ENCODE data around the gene NGEF.

DNA sequence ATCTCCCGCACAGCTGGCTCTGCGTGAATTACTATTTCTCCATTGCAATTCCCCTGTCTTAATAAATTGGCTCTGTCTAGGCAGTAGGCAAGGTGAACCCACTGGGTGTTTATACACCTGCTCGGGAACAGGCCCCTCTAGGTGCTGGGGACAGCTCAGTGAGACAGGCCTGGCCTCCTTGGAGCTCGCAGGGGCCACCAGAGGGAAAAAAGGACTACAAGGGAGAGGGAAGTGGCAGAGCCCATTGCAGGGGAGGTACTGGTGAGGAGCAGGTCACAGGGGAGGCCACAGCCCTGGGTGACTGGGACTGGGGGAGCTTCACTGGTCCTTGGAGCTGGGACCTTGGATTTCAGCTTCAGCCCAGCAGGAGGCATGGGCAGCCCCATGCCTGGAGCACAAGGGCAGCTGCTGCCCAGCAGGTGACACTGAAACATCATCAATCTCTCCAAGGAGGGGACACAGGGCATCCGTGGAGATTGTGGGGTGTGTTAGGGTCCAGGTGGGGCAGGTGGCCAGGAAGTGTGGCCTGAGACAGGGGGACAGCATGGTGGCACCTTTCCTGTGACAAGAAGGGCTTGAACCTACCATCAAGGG lies 31.2 kb downstream of the NGEF start:
- no peak for TF ChIP-seq FOXM1 (IDR thresholded peaks at IDR 0.05; ENCODE audit: low read depth, low read length)
- TF ChIP-seq EZH2 (IDR thresholded peaks at IDR 0.05; ENCODE audit: borderline replicate concordance, control insufficient read depth, low read depth, low read length): no peak
- no peak for TF ChIP-seq ZBED1 (IDR thresholded peaks at IDR 0.05; ENCODE audit: borderline replicate concordance)
